Epidermal melanocyte (primary cell): ENCODE results near the gene DNAJC5.
A peak's percentile ranks its signal among the peaks of the same experiment; 100 is the strongest.

Source experiments
- DNase-seq: peaks from one replicate; pipeline ENCODE4 v3.0.0; 2011; ENCODE audit warnings: low spot score; ENCODE audit not compliant: insufficient read length

Gene DNAJC5

DNA sequence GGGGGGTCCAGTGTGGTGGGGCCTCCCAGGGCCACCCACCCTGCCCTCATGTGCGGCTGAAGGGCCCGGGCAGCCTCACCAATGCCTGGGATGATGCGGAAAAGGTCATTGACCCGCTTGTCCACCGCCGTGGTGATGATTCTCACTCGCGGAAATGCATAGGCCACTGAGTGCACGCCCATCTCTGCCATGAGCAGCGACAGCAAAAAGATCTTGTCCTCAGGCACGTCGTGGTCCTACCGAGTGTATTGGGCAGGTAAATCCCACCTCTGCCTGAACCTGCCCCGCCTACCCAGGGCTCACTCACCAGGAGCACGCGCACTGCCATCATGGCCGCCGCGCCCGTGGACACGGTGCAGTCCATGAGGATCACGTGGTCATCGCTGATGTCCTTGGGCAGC is 45.1 kb downstream of the DNAJC5 start:
- no peak for DNase-seq

DNA sequence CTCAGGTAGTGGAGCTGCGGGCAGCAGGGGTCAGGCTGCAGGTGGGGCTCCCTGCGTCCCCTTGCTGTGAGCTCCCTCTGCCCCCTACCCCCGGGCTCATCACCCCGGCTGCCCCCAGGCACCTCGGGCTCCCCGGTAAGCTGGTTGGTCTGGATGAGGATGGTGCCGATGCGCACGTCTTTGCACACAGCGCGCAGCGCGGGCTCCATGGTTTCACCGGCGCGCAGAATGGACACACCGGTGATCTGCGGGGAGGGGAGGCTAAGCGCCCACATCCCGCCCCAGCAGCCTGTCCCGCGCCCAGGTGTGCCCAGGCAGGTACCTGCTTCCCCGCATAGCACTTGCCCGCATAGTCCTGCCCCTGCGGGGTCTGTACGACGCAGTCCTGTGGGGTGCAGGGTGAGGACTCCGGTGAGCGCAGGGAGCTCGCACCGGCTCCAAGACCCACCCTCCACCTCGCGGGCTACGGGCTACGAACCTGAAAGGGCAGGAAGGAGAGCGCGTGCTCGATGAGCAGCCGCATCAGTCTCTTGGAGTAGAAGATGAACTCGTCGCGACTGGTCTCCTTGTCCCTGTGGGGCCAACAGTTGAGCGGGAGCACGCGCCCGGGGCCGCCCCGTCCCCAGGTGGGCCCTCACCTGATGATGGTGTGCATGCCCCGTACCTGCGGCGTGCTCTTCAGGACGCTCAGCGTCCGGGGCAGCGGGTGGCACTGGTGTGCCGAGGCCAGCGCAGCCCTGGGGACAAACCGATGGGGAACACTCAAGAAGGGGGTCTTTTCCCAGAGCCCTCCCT is 45.7 kb downstream of the DNAJC5 start:
- DNase-seq = no peak

DNA sequence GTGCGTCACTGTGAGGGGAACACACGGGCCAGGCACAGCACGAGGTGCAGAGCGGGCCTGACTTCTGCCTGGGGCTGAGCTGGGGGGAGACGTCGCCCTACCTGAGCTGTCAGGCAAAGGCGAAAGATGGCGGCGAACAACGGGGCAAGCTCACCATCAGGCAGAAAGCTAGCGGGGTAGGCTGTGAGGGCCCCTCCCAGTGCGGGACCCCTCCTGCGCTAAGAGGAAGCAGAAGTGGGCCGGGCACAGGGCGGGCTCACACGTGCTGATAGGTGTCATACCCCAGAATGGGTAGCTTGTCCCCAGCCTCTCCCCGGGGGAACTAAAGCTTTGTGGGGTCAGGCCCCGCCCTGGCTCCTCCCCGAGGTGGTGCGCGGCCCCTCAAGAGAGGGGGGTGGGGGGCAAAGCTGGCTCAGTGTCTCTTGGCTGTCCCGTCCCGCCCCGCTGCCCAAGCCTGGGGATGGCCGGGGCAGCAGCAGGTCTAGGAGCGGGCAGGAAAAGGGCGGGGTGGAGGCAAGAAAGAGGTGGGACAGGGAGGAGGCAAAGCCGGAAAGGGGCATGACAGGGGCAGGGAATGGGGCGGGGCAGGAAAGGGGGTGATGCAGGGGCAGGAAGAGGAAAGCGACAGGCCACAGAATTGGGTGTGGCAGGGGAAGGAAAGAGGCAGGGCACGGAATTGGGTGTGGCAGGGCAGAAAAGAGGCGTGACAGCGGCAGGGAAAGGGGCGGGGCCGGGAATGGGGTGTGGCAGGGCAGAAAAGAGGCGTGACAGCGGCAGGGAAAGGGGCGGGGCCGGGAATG is 46.6 kb downstream of the DNAJC5 start:
- peak; percentile 88 for DNase-seq

DNA sequence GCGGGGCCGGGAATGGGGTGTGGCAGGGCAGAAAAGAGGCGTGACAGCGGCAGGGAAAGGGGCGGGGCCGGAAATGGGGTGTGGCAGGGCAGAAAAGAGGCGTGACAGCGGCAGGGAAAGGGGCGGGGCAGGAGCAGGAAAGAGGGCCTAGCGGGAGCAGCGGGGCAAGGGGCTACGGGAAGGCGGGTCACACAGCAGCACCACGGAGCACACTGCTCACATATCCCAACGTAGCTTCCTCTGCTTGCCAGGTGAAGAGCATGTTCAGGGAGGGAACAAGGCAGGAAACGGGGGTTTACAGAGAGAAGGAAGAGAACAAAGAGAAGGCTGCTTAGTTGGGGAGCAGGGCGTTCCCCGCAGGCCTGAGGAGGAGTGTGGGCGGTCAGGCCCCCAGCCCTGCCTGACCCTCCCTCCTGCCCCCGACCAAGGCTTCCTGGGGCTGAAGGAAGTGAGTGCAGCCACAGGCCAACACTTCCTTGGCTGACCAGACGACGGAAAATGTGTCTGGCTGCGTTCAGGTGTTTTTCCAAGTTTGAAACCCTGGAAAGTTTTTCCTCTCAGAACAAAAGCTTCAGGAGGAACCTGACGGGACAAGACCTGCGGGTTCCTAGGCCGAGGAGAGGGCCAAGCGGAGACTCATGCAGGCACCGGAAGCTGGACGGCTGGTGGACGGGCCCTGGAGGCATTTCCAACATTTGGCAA is 47.5 kb downstream of the DNAJC5 start:
- no peak for DNase-seq

DNA sequence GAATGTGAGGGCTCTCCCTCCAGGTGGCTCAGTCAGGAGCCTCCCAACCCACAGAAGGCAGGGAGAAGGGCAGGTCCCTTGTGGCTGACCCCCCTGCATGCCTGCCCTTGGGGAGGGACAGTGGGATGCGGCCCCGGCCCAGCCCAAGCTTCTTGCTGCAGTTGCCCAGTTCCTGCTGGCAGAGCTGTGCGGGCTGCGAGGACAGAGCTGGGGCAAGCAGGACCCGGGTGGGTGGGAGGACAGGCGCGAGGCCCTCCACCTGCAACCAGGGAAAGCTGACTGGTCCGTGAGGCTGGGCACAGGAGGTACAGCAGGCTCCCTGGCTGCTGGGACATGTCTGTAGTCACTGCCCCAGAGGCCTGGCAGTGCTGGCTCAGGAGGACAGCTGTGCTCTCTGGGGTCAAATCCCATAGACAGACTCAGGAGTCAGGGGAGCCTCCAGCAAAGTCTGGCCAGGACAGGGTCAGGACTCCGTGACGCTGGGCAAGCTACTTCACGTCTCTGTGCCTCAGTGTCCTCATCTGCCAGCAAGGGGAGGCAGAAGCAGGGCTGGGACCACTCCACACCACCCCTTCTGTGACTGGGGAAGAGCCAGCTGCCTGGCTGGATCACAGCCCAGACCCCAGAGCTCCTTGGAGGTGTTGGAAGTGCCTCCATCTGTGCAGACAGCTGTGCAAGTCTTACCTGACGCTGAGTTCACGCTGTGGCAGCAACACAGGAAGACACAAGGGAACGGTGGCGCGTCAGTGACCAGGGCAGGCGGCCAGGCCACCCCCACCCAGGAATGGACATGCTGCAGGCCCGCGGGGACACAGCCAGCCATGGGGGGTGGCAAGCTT is 48.3 kb downstream of the DNAJC5 start:
- no peak for DNase-seq

DNA sequence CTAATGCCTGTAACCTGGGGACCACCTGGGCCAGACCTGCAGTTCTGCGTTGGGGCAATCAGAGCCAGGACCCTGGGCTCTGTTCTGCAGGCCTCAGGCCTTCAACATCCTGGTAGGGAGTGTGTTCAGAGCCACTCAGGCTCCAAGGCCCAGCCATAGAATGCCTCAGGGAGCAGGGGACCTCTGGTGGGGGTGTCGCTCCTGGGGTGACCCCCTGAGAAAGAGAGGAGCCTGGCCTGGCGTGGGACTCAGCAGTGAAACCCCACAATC is 48.8 kb downstream of the DNAJC5 start:
- no peak for DNase-seq

DNA sequence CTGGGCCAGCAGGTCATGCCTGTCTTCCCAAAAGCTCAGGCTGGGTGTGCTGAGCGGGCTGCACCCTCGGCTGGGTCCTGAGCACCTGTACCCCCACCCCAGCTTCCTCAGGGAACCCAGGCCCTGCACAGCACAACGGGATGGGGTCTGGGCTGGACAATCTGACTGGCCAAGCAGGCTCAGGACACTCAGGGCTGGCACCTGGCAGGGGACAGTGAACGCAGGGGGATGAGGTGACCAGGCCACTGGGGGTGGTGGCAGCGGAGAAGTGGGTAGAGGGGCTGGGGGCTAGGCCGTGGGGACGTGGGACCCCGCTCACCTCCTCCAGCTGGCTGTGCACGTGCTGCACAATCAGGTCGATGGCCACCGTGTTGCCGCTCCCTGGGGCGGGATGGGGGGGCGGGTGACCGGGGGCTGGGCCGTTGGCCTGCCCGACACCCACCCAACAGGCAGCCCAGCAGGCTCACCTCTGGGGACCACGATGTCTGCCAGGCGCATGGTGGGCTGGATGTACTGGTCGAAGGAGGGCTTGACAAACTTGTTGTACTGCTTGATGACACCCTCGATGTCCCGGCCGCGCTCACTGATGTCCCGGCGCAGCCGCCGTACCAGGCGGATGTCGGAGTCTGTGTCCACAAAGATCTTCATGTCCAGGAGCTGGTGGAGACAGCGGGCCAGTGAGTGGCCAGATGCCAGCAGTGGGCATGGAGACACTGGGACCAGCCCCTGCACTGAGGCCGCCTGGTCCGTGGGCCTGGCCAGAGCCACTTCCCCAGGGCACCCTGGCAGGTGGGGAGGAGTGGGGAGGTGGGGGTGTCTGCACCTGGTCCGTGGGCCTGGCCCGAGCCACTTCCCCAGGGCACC is 49.4 kb downstream of the DNAJC5 start:
- no peak for DNase-seq

DNA sequence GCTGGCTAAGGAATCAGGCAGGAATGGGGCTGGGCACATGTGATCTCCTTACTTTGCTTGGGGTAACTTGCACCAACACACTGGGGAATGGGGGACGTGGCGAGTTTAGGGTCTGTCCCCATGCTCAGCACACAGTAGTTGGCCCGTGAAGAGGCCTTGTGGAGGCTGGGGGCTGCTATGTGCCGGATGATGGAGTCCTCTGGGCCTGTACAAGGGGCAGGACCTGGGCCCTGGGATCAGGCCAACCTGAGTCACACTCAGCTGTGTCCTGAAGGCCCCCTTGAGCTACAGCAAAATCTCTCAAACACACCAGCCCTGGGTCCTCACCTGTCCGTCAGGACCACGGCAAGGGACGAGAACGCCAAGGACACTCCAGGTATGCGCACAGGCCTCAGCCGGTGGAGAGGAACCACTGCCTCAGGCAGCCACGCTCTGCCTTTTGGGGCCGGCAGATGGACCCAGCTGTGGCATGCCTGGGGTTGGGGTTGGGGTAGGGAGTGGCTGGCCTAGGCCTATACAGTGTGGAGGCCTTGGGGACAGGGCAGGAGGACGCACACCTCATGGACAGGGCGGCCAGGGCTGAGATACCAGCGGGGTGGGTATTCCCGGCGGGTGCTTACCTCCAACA is 50.2 kb downstream of the DNAJC5 start:
- no peak for DNase-seq

DNA sequence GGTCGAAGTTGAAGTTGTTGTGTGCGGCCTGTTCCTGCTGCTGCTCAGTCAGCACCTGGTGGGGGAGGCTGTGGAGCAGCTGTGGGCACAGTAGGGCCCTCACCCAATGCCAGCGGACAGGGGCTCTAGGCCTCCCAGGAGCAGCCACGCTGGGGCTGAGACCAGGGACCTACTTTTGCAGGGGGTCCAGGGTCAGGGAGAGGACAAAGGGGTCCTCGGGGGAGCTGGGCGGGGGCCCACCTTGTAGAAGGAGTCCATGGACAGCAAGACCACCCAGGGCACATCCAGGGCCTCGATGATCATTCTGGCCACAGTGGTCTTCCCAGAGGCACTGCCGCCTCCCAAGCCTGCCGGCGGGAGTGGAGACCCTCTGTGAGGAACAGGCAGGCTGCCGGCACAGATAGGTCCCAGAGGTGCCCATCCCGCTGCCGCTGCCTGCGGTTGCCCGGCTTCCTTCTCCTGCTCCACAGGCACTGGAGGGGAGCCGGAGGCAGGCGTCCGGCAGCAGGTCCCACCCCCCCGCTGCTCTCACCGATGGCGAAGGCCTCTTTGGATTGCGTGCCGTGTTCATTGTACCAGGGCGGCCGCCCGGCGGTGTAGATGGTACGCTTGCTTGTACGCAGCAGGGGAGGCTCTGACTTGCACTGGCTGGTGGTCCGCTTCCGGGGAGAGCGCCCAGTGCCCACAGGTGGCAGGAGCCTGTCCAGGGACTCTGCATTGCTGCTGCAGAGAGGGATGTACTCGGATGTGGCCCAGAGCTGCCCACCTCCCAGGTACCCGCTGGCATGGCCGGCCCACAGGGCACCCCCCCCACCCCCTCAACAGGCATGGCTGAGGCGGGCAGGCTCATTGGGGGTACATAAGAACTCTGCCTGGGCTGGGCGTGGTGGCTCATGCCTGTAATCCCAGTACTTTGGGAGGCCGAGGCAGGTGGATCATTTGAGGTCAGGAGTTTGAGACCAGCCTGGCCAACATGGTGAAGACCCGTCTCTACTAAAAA is 51.3 kb downstream of the DNAJC5 start:
- no peak for DNase-seq

DNA sequence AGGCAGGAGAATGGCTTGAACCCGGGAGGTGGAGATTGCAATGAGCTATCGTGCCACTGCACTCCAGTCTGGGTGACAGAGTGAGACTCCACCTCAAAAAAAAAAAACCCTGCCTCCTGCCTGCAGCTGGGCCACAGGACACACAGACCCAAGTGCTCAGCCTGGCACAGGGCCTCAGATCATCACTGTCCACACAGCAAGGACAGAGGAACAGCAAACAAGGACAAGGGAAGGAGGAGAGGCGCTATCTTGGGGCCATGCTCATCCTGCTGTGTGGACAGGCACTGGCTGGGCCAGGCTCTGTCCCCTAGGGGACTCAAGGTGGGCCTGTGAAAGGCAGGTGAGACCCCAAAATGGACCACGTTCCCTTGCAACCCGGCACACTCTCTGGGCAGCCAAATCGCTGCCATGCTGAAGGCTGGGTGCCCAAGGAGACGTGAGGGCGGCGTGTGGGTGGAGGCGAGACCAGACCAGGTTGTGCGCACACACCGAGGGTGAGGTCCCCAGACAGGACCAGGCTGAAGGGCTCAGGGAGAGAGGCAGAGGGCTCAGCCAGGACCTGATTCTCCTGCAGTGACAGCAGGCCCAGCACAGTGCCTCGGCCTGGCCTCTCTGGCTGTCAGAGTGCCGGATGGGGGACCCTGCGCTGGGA is 52.2 kb downstream of the DNAJC5 start:
- DNase-seq = no peak

DNA sequence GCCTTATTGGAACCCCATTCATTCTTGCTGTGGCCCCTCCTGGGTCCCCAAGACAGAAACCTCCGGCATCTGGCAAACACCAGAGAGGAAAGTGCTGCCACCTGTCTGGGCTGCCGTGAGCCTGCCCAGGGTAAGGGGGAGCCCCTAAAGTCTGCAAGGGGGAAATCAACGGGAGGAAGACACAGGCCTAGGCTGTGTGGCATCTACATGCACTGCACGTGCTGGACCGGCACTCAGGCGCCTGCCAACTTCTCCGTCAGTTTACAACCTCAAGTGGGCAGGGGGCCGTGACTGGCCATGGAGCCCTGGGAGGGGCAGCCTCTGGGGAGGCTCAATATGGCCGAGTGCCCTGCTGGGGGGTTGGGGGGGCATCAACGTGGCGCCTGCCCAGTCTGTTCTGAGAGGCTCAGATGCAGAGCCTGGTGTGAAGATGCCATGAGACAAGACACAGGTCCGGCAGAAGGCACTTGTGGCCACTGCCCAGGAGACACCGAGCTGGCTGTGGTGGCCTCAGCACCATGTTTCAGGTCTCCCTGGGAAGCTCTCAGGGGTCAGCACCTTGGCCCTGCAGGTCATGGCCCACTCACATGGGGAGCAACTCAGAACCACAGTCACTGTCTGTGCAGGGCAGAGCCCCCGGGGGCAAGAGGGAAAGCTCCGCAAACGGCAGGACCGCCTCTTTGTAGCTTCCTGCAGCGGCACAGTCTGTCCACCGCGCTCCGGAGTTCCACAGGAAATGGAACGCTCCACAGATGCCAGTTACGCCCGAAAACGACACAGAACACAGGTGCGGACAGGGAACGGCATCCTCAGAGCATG is 52.9 kb downstream of the DNAJC5 start:
- no peak for DNase-seq

DNA sequence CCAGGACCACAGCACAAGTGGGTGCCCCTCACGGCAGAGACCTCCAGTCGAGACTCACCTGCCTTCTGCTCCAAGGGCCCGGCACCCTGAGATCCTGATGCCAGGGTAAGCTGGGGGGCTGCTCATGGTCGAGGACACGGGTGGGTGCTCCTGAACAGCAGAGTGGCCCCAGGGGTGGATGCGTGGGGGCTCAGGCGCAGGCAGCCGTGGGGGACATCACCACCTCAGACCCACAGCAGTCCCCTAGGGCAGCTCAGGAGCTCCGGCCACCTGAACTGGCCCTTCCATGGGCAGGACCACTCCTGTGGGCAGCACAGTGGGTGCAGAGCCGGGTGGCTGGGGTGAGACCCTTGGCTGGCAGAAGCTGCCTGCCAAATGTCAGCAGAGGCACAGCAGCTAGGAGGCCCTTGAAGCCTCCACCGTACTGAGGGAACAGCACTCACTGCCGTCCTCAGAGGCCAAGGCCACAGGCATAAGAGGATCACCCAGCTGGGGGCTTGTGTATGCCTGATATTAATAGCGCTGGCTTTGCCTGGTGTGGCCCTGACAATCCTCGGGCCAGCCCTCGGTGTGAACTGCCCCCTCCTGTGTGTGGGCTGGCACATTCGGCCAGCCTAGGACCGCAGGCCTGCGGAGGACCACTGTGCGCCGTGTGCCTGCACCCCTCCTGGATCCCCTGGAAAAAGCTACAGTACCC is 55.9 kb downstream of the DNAJC5 start:
- no peak for DNase-seq

DNA sequence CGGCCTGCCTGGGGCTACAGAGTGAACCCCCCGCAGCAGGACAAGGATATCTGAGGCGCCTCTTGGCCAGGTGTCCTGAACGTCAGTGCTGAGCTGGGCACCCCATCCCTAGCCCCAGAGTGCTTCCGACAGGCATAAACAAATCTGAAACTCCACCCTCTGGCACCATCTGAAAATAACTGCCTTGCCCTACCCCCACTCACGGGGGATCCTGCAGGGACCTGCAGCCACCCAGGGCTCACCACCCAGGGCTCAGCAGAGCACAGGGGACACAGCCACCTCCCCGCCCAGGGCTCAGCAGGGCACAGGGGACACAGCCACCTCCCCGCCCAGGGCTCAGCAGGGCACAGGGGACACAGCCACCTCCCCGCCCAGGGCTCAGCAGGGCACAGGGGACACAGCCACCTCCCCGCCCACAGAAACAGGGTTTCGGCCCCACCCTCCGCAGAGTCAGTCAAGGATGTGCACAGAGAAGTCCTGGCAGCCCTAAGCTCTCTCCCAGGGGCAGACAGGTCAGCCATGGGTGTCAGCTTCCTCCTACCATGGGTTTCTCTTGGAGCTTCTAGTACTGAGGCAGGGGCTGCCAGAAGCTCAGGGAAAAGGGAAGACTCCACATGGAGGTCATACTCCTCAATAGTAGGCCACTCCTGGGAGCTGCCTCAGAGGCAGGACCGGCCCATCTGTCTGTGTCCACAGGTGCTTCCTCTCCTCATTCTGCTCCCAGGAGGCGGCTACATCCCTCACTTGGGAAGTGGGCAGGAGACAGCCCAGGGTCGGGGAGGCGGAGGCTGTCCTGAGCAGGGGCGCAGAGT is 56.7 kb downstream of the DNAJC5 start:
- DNase-seq = no peak

DNA sequence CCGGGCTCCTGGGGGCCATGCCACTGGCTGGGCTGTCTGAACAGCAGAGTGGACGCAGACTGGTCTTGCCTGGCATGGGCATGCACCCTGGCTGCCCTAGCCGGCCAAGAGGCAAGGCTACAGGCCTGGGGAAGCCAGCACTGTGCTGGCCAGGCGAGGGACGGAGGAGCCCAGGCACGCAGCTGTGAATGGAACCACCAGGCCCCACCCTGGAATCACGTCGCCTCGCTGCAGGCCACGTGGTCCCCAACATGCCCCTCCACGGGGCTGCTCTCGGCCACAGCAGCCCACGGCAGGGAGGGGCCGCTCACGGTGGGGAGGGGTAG is 57.2 kb downstream of the DNAJC5 start:
- DNase-seq = no peak

DNA sequence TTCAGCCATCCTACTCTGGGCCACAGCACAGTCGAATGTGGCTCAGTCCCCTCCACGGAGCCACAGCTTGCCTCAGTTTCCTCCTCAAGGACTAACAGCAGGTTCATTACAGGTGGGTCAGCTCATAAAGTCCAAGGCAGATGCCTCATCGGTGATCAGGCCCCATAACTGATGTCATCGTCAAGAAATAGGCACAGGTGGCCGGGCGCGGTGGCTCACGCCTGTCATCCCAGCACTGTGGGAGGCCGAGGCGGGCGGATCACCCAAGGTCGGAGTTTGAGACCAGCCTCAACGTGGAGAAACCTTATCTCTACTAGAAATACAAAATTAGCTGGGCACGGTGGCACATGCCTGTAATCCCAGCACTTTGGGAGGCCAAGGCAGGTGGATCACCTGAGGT is 57.8 kb downstream of the DNAJC5 start:
- DNase-seq = no peak

DNA sequence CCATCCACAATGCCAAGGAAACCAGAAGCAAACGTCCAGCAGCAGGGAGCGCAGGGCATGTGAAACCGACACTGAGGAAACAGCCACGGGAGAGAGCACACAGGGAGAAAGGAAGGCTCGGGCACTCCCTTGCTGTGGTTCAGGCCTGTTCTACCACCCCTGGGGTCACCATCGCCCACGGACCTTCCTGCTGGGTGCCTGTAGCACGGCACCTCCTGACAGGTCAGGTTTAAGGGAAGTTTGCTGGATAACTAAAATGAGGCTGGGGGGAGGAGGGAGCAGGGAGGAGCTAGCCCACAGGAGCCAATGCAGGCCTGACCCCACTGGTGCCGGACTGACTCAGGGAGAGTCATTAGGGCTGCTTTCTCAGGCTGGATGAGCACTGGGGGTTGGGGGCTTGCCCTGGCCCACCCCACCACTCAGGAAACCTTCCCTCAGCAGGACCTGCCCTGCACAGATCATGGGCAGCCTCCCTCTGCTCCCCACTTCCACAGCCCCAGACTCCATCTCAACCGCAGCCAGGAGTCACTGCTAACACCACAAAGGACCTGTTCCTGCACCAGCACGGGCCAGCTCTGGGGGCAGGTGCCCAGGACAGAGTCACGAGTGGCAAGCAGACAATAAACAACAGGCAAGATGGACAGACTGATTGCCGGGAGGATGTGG is 59.0 kb downstream of the DNAJC5 start:
- DNase-seq = no peak
